Measurements from ENCODE around the gene PCSK7. TPM values are rescaled to one million over a fixed set of nuclear protein-coding genes. Genes with fewer than 3 reads are reported as not detected.

The PCSK7 gene
- total and polyA plus RNA-seq, 2 of the 8 experiments (the other 6 are each of a cell fraction or from before 2014, with no cell fraction given): 23.4 to 38.5 TPM

DNA sequence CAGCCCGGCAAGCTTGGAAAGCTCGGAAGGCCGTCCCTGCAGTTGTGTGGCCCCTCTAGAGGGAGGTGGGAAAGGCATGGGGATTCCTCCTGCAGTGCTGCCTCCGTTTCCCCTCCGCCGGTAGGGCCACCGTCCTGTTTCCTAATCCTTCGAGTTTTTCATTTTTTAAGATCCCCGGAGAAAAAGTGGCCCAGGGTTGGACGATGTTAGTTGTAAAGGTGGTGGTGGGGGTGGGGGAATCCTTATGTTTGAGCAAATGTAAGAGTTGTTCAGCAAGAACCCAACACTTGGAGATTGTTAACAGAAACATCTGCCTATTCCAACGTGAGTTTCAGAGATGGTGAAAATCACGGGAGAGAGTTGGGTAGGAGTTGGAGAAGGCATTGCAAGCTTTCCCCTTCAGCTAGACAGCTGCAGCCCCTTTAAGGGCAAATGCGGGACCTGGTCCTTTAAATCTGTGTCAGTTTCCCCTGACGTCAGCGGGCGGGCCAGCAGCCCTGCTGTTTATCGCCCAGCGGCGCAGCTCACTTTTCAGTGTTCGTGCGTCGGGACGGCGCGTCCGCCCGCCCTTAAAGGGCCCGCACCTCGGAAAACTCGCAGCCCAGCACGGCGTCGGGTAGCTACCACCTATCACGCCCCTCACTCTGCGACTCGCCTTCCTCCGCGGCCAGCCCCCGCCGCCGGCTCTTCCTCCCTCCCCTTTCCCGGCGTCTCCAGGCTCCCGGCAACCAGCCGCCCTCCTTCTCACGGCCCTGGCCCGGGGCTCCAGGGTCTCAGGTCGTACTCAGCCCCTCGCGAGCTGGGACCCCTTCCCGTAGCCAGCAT lies 53.5 kb downstream of the PCSK7 start, which contains the start of gene SIDT2 (continued):
- TF ChIP-seq SIRT6 (IDR thresholded peaks at IDR 0.05; ENCODE audit: low read length): no peak
- TF ChIP-seq NRF1 (IDR thresholded peaks at IDR 0.05; ENCODE audit: low read depth, low read length): no peak
- no peak for TF ChIP-seq CEBPB (IDR thresholded peaks at IDR 0.05; ENCODE audit: low read depth, low read length)
- peak; percentile 44 to 90; a peak in 3 of 4 replicates for TF ChIP-seq SIN3A (conservative IDR thresholded peaks at IDR 0.05 in 1 of 2, IDR thresholded peaks at IDR 0.05 in 1 of 2; ENCODE audit: low read depth in 1 of 2, low read length in 2 of 2)
- no peak for TF ChIP-seq ZNF274 (IDR thresholded peaks at IDR 0.05; ENCODE audit: borderline replicate concordance, extremely low read depth, low read length)
- peak; percentile 80 to 81 for TF ChIP-seq POLR2A (IDR thresholded peaks at IDR 0.05; ENCODE audit: control extremely low read depth in 1 of 2, low read depth in 2 of 2, low read length in 2 of 2)
- TF ChIP-seq, protein P1, sequence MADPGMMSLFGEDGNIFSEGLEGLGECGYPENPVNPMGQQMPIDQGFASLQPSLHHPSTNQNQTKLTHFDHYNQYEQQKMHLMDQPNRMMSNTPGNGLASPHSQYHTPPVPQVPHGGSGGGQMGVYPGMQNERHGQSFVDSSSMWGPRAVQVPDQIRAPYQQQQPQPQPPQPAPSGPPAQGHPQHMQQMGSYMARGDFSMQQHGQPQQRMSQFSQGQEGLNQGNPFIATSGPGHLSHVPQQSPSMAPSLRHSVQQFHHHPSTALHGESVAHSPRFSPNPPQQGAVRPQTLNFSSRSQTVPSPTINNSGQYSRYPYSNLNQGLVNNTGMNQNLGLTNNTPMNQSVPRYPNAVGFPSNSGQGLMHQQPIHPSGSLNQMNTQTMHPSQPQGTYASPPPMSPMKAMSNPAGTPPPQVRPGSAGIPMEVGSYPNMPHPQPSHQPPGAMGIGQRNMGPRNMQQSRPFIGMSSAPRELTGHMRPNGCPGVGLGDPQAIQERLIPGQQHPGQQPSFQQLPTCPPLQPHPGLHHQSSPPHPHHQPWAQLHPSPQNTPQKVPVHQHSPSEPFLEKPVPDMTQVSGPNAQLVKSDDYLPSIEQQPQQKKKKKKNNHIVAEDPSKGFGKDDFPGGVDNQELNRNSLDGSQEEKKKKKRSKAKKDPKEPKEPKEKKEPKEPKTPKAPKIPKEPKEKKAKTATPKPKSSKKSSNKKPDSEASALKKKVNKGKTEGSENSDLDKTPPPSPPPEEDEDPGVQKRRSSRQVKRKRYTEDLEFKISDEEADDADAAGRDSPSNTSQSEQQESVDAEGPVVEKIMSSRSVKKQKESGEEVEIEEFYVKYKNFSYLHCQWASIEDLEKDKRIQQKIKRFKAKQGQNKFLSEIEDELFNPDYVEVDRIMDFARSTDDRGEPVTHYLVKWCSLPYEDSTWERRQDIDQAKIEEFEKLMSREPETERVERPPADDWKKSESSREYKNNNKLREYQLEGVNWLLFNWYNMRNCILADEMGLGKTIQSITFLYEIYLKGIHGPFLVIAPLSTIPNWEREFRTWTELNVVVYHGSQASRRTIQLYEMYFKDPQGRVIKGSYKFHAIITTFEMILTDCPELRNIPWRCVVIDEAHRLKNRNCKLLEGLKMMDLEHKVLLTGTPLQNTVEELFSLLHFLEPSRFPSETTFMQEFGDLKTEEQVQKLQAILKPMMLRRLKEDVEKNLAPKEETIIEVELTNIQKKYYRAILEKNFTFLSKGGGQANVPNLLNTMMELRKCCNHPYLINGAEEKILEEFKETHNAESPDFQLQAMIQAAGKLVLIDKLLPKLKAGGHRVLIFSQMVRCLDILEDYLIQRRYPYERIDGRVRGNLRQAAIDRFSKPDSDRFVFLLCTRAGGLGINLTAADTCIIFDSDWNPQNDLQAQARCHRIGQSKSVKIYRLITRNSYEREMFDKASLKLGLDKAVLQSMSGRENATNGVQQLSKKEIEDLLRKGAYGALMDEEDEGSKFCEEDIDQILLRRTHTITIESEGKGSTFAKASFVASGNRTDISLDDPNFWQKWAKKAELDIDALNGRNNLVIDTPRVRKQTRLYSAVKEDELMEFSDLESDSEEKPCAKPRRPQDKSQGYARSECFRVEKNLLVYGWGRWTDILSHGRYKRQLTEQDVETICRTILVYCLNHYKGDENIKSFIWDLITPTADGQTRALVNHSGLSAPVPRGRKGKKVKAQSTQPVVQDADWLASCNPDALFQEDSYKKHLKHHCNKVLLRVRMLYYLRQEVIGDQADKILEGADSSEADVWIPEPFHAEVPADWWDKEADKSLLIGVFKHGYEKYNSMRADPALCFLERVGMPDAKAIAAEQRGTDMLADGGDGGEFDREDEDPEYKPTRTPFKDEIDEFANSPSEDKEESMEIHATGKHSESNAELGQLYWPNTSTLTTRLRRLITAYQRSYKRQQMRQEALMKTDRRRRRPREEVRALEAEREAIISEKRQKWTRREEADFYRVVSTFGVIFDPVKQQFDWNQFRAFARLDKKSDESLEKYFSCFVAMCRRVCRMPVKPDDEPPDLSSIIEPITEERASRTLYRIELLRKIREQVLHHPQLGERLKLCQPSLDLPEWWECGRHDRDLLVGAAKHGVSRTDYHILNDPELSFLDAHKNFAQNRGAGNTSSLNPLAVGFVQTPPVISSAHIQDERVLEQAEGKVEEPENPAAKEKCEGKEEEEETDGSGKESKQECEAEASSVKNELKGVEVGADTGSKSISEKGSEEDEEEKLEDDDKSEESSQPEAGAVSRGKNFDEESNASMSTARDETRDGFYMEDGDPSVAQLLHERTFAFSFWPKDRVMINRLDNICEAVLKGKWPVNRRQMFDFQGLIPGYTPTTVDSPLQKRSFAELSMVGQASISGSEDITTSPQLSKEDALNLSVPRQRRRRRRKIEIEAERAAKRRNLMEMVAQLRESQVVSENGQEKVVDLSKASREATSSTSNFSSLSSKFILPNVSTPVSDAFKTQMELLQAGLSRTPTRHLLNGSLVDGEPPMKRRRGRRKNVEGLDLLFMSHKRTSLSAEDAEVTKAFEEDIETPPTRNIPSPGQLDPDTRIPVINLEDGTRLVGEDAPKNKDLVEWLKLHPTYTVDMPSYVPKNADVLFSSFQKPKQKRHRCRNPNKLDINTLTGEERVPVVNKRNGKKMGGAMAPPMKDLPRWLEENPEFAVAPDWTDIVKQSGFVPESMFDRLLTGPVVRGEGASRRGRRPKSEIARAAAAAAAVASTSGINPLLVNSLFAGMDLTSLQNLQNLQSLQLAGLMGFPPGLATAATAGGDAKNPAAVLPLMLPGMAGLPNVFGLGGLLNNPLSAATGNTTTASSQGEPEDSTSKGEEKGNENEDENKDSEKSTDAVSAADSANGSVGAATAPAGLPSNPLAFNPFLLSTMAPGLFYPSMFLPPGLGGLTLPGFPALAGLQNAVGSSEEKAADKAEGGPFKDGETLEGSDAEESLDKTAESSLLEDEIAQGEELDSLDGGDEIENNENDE (IDR thresholded peaks at IDR 0.05; ENCODE audit: insufficient replicate concordance, low read length): no peak
- no peak for TF ChIP-seq CHD1 (IDR thresholded peaks at IDR 0.05; ENCODE audit: low read depth, low read length)
- TF ChIP-seq KDM1A (IDR thresholded peaks at IDR 0.05; ENCODE audit: borderline replicate concordance, low read length): no peak
- peak in 1 of 2 experiments; percentile 22; a peak in 1 of 3 replicates for TF ChIP-seq EP300 (IDR thresholded peaks at IDR 0.05; ENCODE audit: borderline replicate concordance in 1 of 2, low read depth in 2 of 2, low read length in 2 of 2)

Measured in H1 (cell line).